NCI-H524 (cell line): ENCODE results near the gene KCNMA1.

ENCODE experiments used
- DNase-seq, 2 experiments: peaks; one replicate each; lab custom pipeline; 2025; lab: John Stamatoyannopoulos, UW

Gene KCNMA1

DNA sequence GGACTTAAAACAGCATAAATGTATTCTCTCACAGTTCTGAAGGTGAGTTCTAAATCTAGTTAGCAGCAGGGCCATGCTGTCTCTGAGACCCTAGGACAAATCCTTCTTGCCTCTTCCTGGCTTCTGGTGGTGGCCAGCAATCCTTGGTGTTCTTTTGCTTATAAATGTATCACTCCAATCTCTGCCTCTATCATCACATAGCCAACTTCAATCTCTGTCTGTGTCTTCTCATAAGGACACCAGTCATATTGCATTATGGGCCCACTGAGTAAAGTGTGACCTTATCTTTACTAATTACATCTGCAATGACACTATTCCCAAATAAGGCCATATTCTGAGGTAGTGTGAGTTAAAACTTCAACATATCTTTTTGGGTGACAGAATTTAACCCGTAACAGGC, 778.9 kb downstream of the KCNMA1 start:
- no peak for DNase-seq

DNA sequence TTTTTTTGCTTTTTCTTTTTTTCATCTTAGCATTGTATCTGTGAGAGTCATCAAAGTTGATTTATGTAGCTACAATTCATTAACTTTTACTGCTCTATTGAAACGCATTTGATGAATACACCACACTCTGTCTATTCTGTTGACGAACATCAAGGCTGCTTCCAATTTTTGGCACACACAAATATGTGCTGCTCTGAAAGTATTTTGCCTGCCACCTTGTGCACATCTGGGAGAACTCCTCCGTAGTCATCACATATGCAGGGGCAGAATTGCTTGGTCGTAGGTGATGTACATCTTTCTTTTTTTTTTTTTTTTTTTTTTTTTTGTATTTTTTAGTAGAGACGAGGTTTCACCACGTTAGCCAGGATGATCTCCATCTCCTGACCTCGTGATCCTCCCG, 796.8 kb downstream of the KCNMA1 start:
- no peak for DNase-seq

DNA sequence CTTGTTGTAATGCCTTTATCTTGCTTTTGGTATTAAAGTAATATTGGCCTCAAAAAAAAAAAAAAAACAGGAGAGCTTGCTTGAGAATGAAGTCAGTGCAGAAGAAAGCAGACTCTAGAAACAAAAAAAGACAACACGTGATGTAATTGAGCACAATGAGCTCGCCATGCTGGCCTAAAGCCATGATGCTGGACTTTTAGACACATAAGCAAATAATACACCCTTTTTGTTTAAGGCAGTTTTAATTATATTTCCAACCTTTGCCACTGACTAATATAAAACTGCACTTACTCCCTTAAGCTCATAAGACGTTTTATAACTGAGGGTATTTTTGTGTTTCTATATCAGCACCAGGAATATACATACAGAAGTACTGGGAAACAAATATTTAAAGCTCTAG, 798.3 kb downstream of the KCNMA1 start:
- no peak for DNase-seq

DNA sequence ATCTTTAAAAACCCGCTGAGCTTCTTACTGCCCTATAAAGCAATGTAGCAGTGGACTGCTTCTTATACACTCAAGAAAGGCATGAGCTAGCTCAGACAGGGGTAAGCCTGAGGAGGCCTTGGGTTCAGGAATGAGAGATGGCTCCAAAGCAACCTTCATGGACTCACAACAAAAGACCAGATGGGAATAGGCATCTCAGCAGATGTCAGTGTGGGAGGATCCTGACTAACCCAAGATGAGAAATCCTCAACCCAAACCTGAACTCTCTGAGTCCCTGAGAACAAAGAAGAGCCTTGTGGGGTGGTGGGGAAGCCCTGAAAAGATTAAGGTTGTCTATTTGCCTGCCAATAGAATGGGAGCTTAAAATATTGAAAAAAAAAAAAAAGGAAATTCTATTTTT, 807.4 kb downstream of the KCNMA1 start:
- no peak for DNase-seq

DNA sequence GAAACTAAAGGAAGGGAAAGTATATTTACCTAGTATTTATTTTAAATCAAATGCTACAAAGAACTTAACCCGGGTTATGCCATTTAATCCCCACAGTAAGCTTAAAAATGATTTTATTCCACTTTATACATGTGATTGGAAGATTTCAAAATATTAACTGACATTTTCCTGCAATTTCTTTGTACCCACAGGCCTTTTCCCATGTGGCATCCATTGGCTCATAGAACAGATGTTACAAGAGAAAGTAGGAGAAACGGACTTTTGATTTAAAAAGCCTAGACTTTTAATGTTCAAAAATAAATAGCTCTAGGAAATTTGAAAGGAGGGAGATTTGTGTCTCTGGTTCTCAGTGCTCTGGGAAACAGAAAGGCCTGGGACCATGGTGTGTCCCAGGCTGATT, 807.9 kb downstream of the KCNMA1 start:
- DNase-seq: no peak
